Body of pancreas (tissue), 4 donors: ENCODE data around the gene HOXB6.

Source experiments
- POLR2A ChIP-seq, 3 donors: fragments of 450-650 bp; IDR thresholded peaks; one replicate each; pipeline ENCODE4 v1.6.1; 2016; ENCODE audit warnings: antibody characterized with exemption in 3 of 3, mild to moderate bottlenecking in 2 of 3
- TF ChIP-seq, protein P1 (sequence below), 7 experiments: fragments of 450-650 bp in 4 of 7; fragments of 200-600 bp in 3 of 7; sonication (generic) in 3 of 7; IDR thresholded peaks; one replicate each; pipeline ENCODE4 v1.5.1; 2016 to 2019; ENCODE audit warnings: antibody characterized with exemption in 7 of 7

DNA sequence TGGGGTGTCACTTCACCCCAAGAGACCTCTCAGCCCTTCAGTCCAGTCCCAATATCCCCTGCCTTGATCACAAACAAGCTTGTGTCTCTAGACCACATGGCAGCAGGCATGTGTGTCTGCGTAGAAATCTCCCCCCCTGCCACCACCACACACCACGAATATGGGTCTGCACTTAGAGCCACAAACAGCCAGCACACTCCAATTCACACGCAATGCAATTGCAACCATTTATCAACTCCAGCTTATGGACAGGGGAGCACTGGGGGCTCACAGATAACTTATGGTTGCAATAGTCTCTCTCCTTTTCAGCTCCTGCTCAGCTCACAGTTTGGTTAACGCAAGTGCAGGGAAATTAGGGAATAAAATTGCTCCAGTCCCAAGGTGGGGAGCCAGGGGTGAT is 18.8 kb upstream of the HOXB6 start:
- TF ChIP-seq, protein P1, sequence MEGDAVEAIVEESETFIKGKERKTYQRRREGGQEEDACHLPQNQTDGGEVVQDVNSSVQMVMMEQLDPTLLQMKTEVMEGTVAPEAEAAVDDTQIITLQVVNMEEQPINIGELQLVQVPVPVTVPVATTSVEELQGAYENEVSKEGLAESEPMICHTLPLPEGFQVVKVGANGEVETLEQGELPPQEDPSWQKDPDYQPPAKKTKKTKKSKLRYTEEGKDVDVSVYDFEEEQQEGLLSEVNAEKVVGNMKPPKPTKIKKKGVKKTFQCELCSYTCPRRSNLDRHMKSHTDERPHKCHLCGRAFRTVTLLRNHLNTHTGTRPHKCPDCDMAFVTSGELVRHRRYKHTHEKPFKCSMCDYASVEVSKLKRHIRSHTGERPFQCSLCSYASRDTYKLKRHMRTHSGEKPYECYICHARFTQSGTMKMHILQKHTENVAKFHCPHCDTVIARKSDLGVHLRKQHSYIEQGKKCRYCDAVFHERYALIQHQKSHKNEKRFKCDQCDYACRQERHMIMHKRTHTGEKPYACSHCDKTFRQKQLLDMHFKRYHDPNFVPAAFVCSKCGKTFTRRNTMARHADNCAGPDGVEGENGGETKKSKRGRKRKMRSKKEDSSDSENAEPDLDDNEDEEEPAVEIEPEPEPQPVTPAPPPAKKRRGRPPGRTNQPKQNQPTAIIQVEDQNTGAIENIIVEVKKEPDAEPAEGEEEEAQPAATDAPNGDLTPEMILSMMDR (IDR thresholded peaks at IDR 0.05) = no peak
- no peak for TF ChIP-seq POLR2A (IDR thresholded peaks at IDR 0.05)
